HepG2 (cell line): ENCODE data around the gene DNAAF9. TPM values are rescaled to one million over a fixed set of nuclear protein-coding genes. Genes with fewer than 3 reads are reported as not detected.
A peak's percentile ranks its signal among the peaks of the same experiment; 100 is the strongest.

Experiments
- ATAC-seq: fragments of 200-7000 bp; cut with Tn5 transposase; 3 replicates; pipeline ENCODE4 v1.9.1; 2020; ENCODE audit warnings: mild to moderate bottlenecking, moderate library complexity
- BruUV-seq: library from RNA; stranded (reverse); fragments of 400-500 nt; replicated peaks from 2 replicates; lab custom pipeline; 2021; lab: Mats Ljungman, UMichigan
- CTCF ChIA-PET: fragments of 300-600 bp; formaldehyde crosslinking; extraction: SDS; loops from one replicate; lab custom pipeline; 2021; ENCODE audit warnings: low total read pairs, inconsistent platforms, low intra/inter-chr PET ratio; lab: Yijun Ruan, JAX
- POLR2A ChIA-PET: fragments of 350-600 bp; sonication (Branson Sonifier 250); formaldehyde crosslinking; loops from one replicate; lab custom pipeline; 2020; ENCODE audit warnings: antibody characterized with exemption, inconsistent platforms; lab: Yijun Ruan, JAX
- DNase-seq: peaks from one replicate; pipeline ENCODE4 v3.0.0-alpha.2; 2015; ENCODE audit warnings: low spot score
- FAIRE-seq: peaks from 3 replicates; lab custom pipeline; 2011; peaks lifted over from hg19 to GRCh38; lab: Jason Lieb, UNC
- H2AFZ ChIP-seq: one replicate; pipeline ENCODE4 v1.6.1; 2011; ENCODE audit warnings: low read length, inconsistent platforms
- H3K27ac ChIP-seq: fragments of 300-600 bp; 3 replicates; pipeline ENCODE4 v1.8.0; 2011; ENCODE audit warnings: mixed run types, mild to moderate bottlenecking, mixed read lengths, low read length, inconsistent platforms; ENCODE audit not compliant: insufficient read depth; ENCODE audit errors: extremely low read length
- H3K27me3 ChIP-seq, 2 experiments: fragments of 200-600 bp in 1 of 2; 2 replicates in 1 of 2; 3 replicates in 1 of 2; pipeline versions ENCODE4 v1.6.0 to v1.8.0; 2011; ENCODE audit warnings: low read length in 2 of 2, mild to moderate bottlenecking in 2 of 2, moderate library complexity in 2 of 2, inconsistent platforms in 1 of 2; ENCODE audit not compliant: insufficient read depth in 2 of 2, control insufficient read depth in 1 of 2
- H3K36me3 ChIP-seq, 2 experiments: fragments of 200-600 bp in 1 of 2; replicated peaks in 1 of 2; 2 replicates in 1 of 2; 3 replicates in 1 of 2; pipeline versions ENCODE4 v1.5.1 to v1.8.0; 2011; ENCODE audit warnings: low read length in 2 of 2, inconsistent platforms in 1 of 2; ENCODE audit not compliant: insufficient read depth in 2 of 2, control insufficient read depth in 1 of 2
- H3K4me1 ChIP-seq: 2 replicates; pipeline ENCODE4 v1.5.1; 2012; ENCODE audit warnings: low read length, inconsistent platforms; ENCODE audit not compliant: insufficient read depth
- H3K4me2 ChIP-seq: 2 replicates; pipeline ENCODE4 v1.6.0; 2011; ENCODE audit warnings: low read depth, low read length, inconsistent platforms
- H3K4me3 ChIP-seq, 3 experiments: fragments of 200-600 bp in 1 of 3; sonication (generic), shearing (Covaris generic) in 1 of 3; replicated peaks in 1 of 3; 2 replicates each; pipeline ENCODE4 v1.5.1; 2011 to 2016; ENCODE audit warnings: low read length in 3 of 3, inconsistent platforms in 2 of 3, low read depth in 2 of 3, mild to moderate bottlenecking in 2 of 3, control low read depth in 1 of 3, mixed read lengths in 1 of 3; ENCODE audit not compliant: insufficient read depth in 1 of 3
- H3K79me2 ChIP-seq: one replicate; pipeline ENCODE4 v1.6.1; 2011; ENCODE audit warnings: low read length, inconsistent platforms; ENCODE audit not compliant: insufficient read depth
- H3K9ac ChIP-seq: 2 replicates; pipeline ENCODE4 v1.6.0; 2011; ENCODE audit warnings: mild to moderate bottlenecking, low read depth, low read length, inconsistent platforms; ENCODE audit not compliant: insufficient read depth
- H3K9me3 ChIP-seq: 2 replicates; pipeline ENCODE4 v1.5.1; 2012; ENCODE audit warnings: mild to moderate bottlenecking, low read length
- H4K20me1 ChIP-seq: 2 replicates; pipeline ENCODE4 v1.6.0; 2011; ENCODE audit warnings: inconsistent platforms, mild to moderate bottlenecking, low read length, moderate library complexity; ENCODE audit not compliant: insufficient read depth
- AGO2 ChIP-seq: fragments of 200-400 bp; formaldehyde crosslinking; optimal IDR thresholded peaks from 2 replicates; pipeline ENCODE3; 2017; ENCODE audit warnings: mild to moderate bottlenecking, low read depth, low read length, moderate library complexity
- CEBPB ChIP-seq: IDR thresholded peaks from 2 replicates; pipeline ENCODE4 v1.6.1; 2011; ENCODE audit warnings: low read depth, low read length, improper control_type of control experiment, borderline replicate concordance
- CEBPG ChIP-seq: IDR thresholded peaks from 2 replicates; pipeline ENCODE4 v1.6.1; 2016
- CHD2 ChIP-seq: IDR thresholded peaks from 2 replicates; pipeline ENCODE4 v1.6.1; 2011; ENCODE audit warnings: low read depth, low read length, improper control_type of control experiment
- DMTF1 ChIP-seq: sonication (generic); formaldehyde crosslinking; IDR thresholded peaks from 2 replicates; pipeline ENCODE4 v1.4.0; 2020; ENCODE audit warnings: mild to moderate bottlenecking, missing genetic modification reagents
- FOXK2 ChIP-seq: fragments of 450-650 bp; IDR thresholded peaks from 2 replicates; pipeline ENCODE4 v1.6.1; 2016
- HES4 ChIP-seq: sonication (generic); formaldehyde crosslinking; IDR thresholded peaks from 2 replicates; pipeline ENCODE4 v1.9.0; 2021; ENCODE audit warnings: mild to moderate bottlenecking, missing genetic modification reagents, borderline replicate concordance
- HOXA7 ChIP-seq: sonication (generic); formaldehyde crosslinking; IDR thresholded peaks from 2 replicates; pipeline ENCODE4 v1.8.1; 2022; ENCODE audit warnings: mild to moderate bottlenecking, missing genetic modification reagents, moderate library complexity
- NR2F6 ChIP-seq, 2 experiments: IDR thresholded peaks; 2 replicates each; pipeline ENCODE4 v1.6.1; 2016; ENCODE audit warnings: antibody characterized with exemption in 1 of 2, mild to moderate bottlenecking in 1 of 2
- SIN3B ChIP-seq: fragments of 150-350 bp; IDR thresholded peaks from 2 replicates; pipeline ENCODE4 v1.6.1; 2014; ENCODE audit warnings: low read length
- SIX4 ChIP-seq: sonication (generic); formaldehyde crosslinking; IDR thresholded peaks from 2 replicates; pipeline ENCODE4 v1.4.0; 2020; ENCODE audit warnings: missing genetic modification reagents
- TGIF2 ChIP-seq: IDR thresholded peaks from 2 replicates; pipeline ENCODE4 v1.6.1; 2016; ENCODE audit warnings: control low read depth, missing compliant biosample characterization
- USF2 ChIP-seq, 2 experiments: sonication (generic) in 1 of 2; formaldehyde crosslinking in 1 of 2; IDR thresholded peaks; 2 replicates each; pipeline versions ENCODE4 v1.5.1 to v1.6.1; 2011 to 2020; ENCODE audit warnings: borderline replicate concordance in 1 of 2, low read depth in 1 of 2, low read length in 1 of 2, mild to moderate bottlenecking in 1 of 2, missing genetic modification reagents in 1 of 2, moderate library complexity in 1 of 2
- ZFP1 ChIP-seq: IDR thresholded peaks from 2 replicates; pipeline ENCODE4 v1.6.1; 2016
- ZNF280B ChIP-seq: sonication (generic); formaldehyde crosslinking; IDR thresholded peaks from 2 replicates; pipeline ENCODE4 v1.5.0; 2020; ENCODE audit warnings: missing genetic modification reagents, mild to moderate bottlenecking, borderline replicate concordance
- ZNF296 ChIP-seq: sonication (generic); formaldehyde crosslinking; conservative IDR thresholded peaks from 2 replicates; pipeline ENCODE4 v1.5.0; 2020; ENCODE audit warnings: mild to moderate bottlenecking, missing genetic modification reagents
- ZNF576 ChIP-seq: sonication (generic); formaldehyde crosslinking; IDR thresholded peaks from 2 replicates; pipeline ENCODE4 v1.4.0; 2020; ENCODE audit warnings: mild to moderate bottlenecking, missing genetic modification reagents
- ZNF629 ChIP-seq: sonication (generic); formaldehyde crosslinking; conservative IDR thresholded peaks from 2 replicates; pipeline ENCODE4 v1.5.0; 2020; ENCODE audit warnings: missing genetic modification reagents
- ZNF709 ChIP-seq: sonication (generic); formaldehyde crosslinking; IDR thresholded peaks from 2 replicates; pipeline ENCODE4 v1.5.0; 2020; ENCODE audit warnings: mild to moderate bottlenecking, missing genetic modification reagents
- ZNF850 ChIP-seq: sonication (generic); formaldehyde crosslinking; conservative IDR thresholded peaks from 2 replicates; pipeline ENCODE4 v1.9.0; 2021; ENCODE audit warnings: mild to moderate bottlenecking, missing genetic modification reagents
- WGBS: methylation state at CpG from one replicate; pipeline ENCODE4 v1.1.6; 2017; ENCODE audit warnings: low lambda C conversion rate; 5-methylcytosine and 5-hydroxymethylcytosine counted together
- in situ Hi-C: cut with HindIII; loops from 2 replicates; pipeline ENCODE4 v1.10.0; 2017; ENCODE audit warnings: low pct_unique_long_range_greater_than_20kb; ENCODE audit not compliant: extremely low pct_ligation_motif_present
- intact Hi-C: fragments of 100-400 bp; cut with micrococcal nuclease; formaldehyde crosslinking; loops from one replicate; pipeline ENCODE4 v1.10.0; 2022; ENCODE audit not compliant: unreplicated experiment
- polyA plus RNA-seq, 8 experiments: library from polyadenylated mRNA; depleted of rRNA in 3 of 8; stranded (reverse) in 7 of 8; unstranded in 1 of 8; fragments of >200 nt; fragmentation: Illumina TruSeq in 4 of 8; extraction: Trizol in 4 of 8; gene quantifications; 2 replicates each; pipeline versions ENCODE4 v1.2.1 to v1.2.3, GENCODE V29; 2011 to 2016; ENCODE audit warnings: low read depth in 4 of 8, missing spikeins in 1 of 8, mixed read lengths in 1 of 8; ENCODE audit not compliant: insufficient read depth in 1 of 8
- total RNA-seq, 5 experiments: library from RNA; depleted of rRNA; stranded (reverse); fragments of >200 nt; fragmentation: Illumina TruSeq; extraction: Trizol; gene quantifications; 2 replicates each; pipeline ENCODE4 v1.2.3, GENCODE V29; 2016; ENCODE audit warnings: low read depth in 1 of 5

Gene DNAAF9
- total and polyA plus RNA-seq, 2 of the 13 experiments (the other 11 are each of a cell fraction or from before 2014, with no cell fraction given): 10.5 to 14.9 TPM

- no peak for TF ChIP-seq TGIF2 (CRISPR knock-in tag)
- TF ChIP-seq NR2F6 (IDR thresholded peaks at IDR 0.05): no peak
- TF ChIP-seq NR2F6 (CRISPR knock-in tag; IDR thresholded peaks at IDR 0.05): no peak
- TF ChIP-seq ZFP1: no peak
- no peak for TF ChIP-seq ZNF629 (CRISPR knock-in tag)
- TF ChIP-seq SIN3B: no peak
- TF ChIP-seq HES4 (CRISPR knock-in tag): no peak
- no peak for TF ChIP-seq FOXK2
- no peak for TF ChIP-seq ZNF296
- TF ChIP-seq ZNF280B (CRISPR knock-in tag): no peak
- 0 out of 2 replicates have a peak, but pooled peaks have one; percentile 19 for TF ChIP-seq ZNF709
Measured at GRCh38 chr20:3434232-3434631, 26.8 kb upstream of the DNAAF9 start (continued).

GRCh38 chr20:3433744-3434143 lies 26.3 kb upstream of the DNAAF9 start:
- ATAC-seq (no peak), DNase-seq (no peak), FAIRE-seq (no peak)
- Histone ChIP-seq H3K9ac (no peak overlapping the region), H3K79me2 (no peaks in the 10 kb centered on the region), H3K4me3 (no peak overlapping the region), H2AFZ (no peak overlapping the region), H3K4me1 (peaks cover 39% of the 10 kb centered on the region), H3K27ac (no peak overlapping the region), H4K20me1 (no peaks in the 10 kb centered on the region), H3K27me3 (peaks cover 0 to 3% of the 10 kb centered on the region in 2 experiments; a peak in 1 of 5 replicates), H3K9me3 (no peaks in the 10 kb centered on the region), H3K4me2 (peak overlapping the region; percentile 4; the same call in 1 of the 2 replicates), H3K36me3 (no peaks in the 10 kb centered on the region)
- 38% methylated on average over 3 of the region's 3 CpGs for WGBS
- ChIA-PET CTCF (no interaction called here), POLR2A (no interaction called here)
- no TSS peak for BruUV-seq
- TF ChIP-seq SIX4 (CRISPR knock-in tag) (no peak), ZNF850 (CRISPR knock-in tag) (no peak), CEBPG (peak; percentile 59; the same call in 1 of the 2 replicates), HOXA7 (CRISPR knock-in tag) (no peak), AGO2 (no peak), CHD2 (no peak), CEBPB (peak; percentile 73), USF2 (IDR thresholded peaks at IDR 0.05; ENCODE audit: low read depth, low read length) (no peak), USF2 (CRISPR knock-in tag; IDR thresholded peaks at IDR 0.05; ENCODE audit: borderline replicate concordance) (no peak), DMTF1 (CRISPR knock-in tag) (no peak), ZNF576 (CRISPR knock-in tag) (no peak)
- in situ Hi-C loops (no loop called here), intact Hi-C loops (no loop called here)
